ENCODE results near the gene CBS. TPM values are rescaled to one million over a fixed set of nuclear protein-coding genes. Genes with fewer than 3 reads are reported as not detected.

CBS gene
- 9.8 and 13.1 TPM in 2 replicates for total RNA-seq

DNA sequence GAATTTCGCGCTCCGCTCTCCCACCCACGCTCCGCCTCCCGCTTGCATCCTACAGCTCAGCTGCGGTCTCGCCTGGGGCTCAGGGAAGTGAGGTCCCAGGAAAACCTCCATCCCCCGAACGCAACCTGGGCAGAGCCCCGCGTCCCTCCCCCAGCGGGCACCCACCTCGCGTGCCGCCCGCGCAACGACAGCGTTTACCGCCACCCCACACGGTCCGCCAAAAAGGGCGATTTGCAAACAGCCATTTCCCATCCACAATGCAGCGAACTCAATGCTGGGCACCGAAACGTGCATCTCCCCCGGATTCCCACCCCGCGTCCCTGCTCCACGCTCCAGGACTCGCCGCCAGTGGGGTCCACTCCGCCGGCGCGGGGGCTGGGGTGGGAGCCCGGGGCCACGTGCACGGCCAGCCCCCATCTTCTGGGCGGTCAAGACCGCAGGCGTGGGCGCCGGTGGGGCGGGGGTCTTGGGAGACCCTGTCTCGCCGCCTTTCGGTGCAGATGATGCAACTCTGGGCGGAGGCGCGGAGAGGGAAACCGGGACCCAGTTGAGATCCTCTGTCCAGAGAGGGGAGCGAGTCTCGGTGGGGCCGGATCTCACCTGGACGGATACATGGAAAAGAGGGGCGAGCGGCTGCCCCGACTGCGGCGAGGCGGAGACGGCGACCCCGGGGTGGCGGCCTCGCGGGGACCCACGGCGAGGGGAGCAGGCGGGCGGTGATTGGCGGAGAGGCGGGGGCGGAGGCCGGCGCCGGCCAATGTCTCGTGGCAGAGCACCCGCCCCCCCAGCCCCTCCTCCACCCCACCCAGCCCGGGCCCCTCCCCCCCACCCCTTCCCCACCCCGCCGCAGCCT lies at the start of gene CBS:
Gene CBS, minus strand, starts transcription at position 666 of the 853 bp plus-strand sequence. CDS start 3,642 bp downstream, outside the sequence.

DNA sequence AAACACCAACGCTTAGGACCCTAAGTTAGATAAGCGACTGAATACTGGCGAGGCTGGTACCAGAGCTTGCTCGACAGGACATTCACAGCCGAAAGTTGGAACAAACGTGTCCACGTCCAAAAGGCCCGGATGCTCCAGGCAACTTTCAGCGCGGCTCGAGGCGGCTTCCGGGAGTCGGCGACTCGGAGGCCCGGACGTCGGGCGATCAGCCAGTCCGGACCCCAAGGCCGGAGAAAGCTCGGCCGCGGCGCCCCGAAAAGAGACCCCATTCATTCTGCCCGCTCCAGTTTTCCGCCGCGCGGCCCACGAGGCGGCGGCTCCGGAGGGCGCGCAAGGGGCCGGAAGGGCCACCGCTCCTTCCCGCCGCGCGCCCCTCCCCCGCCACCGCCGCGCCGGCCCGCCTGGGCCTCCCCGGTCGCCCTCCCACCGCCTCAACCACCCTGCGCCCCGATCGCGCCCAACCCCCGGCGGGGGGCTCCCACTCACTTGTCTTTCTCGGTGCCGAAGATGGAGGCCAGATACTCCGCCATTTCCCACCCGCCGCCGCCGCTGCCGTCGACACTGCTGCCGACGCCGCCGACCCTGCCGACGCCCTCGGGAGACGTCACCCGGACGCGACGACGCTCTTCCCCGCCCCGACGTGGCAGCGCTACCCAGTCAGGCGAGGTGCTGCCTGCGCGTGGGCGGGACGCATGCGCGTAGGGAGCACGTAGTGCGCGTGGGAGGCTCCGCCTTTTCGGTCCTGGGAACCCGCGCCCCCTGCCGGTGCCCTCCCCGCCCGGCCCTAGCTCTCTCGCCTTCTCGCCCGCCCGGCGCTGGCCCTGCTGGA lies 31.5 kb upstream of the CBS start, which contains the start of gene U2AF1:
Gene U2AF1, minus strand, starts transcription at position 606 of the 829 bp plus-strand sequence. Its CDS starts 76 bp downstream, at position 530.

Other genes starting within 250 kb of the CBS start
- 14.5 and 15.5 TPM in 2 replicates for gene WDR4, start 196.3 kb downstream of the CBS start, total RNA-seq
- 28.2 and 33.8 TPM in 2 replicates for gene NDUFV3, start 182.5 kb downstream of the CBS start, total RNA-seq
- gene ERVH48-1, start 150.2 kb downstream of the CBS start, total RNA-seq = not detected in 2 replicates
- gene PKNOX1, start 101.3 kb downstream of the CBS start, total RNA-seq = 7.6 and 12.9 TPM in 2 replicates
- gene U2AF1, start 31.7 kb upstream of the CBS start, total RNA-seq = 31.4 and 38.0 TPM in 2 replicates
- gene CRYAA, start 93.2 kb upstream of the CBS start, total RNA-seq = not detected in 2 replicates

Measured in mammary microvascular endothelial cell (primary cell).